ENCODE results near the gene SEMA3C.

SEMA3C gene

GRCh38 chr7:80918909-80919721, at the start of gene SEMA3C:
Gene SEMA3C, minus strand, starts transcription at chr7:80919051. Its CDS starts 2,270 bp downstream, at chr7:80916781.
- TF ChIP-seq CTCF (IDR thresholded peaks at IDR 0.05; ENCODE audit: insufficient read depth, low read depth, low read length, missing control alignments) = no peak
- DNase-seq (ENCODE audit: low read depth) = peak; percentile 96
- peak within 1 kb of the TSS; percentile 98 for H3K4me3 ChIP-seq (ENCODE audit: low read length)

DNA sequence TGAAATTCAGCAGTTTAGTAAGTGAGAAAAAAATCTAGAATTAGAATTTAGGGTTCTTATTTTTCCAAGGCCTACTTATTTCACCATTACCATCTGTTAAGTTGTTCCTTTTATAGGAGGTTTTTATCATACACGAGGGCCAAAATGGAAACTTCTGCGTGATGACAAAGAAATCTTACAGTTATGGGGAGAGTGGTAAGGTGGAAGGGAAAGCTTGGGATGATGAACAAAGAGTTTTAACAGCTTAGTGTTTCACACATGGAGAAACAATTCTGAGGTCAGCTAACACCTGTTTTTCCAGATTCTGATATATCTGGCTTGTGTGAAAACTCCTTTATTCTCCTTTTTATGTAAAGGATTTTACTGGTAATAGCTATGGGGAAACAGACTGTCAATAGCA, 49.8 kb upstream of the SEMA3C start:
- DNase-seq (ENCODE audit: low read depth) = no peak
- TF ChIP-seq CTCF (IDR thresholded peaks at IDR 0.05; ENCODE audit: insufficient read depth, low read depth, low read length, missing control alignments) = no peak
- no peak overlapping the region for H3K4me3 ChIP-seq (ENCODE audit: low read length)

DNA sequence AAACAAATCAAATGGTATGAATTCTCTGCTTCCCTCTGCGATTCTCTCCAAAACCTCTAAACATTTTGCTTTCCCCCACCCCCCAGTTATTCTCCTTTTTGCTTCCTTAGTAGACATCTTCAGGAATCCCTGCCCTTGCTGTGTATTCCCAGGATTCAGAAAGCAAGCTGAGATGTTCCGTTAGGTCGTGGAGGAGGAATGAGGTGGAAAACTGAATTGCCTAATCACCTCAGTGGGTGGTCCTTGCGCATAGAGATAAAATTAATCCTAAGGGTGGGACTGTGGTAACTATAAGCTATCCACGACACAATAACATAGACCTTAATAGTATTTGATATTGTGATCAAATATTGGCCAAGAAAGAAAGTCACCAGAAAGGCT, 49.1 kb upstream of the SEMA3C start:
- no peak overlapping the region for H3K4me3 ChIP-seq (ENCODE audit: low read length)
- DNase-seq (ENCODE audit: low read depth) = no peak

DNA sequence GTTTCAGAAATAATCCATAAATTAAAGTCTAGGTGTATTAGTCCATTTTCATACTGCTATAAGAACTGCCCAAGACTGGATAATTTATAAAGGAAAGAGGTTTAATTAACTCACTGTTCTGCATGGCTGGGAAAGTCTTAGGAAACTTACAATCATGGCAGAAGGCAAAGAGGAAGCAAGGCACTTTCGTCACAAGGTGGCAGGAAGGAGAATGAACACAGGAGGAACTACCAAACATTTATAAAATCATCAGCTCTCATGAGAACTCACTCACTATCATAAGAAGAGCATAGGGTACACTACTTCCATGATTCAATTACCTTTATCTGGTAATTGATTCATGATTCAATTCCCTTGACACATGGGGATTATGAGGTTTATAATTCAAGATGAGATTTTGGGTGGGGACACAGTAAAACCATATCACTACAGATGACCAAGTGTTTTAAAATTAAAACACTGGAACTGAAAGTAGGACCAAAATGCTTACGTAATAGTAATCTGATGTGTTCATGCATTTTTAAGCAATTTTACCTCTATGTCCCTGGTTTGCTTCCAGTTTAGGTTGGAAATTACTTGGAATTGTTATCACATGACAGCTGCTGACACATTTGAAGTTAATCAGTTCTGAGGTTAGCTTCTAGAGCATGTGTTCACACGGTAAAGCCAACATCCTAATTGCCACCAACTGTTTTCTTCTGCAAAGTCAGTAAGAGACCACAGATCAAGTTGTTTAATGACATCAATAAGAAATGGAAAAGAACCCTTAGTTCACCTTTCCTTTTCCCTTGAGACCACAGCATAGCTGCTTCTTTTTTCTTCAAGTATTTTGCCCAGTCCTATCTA, 48.4 kb upstream of the SEMA3C start:
- TF ChIP-seq CTCF (IDR thresholded peaks at IDR 0.05; ENCODE audit: insufficient read depth, low read depth, low read length, missing control alignments) = no peak
- no peak overlapping the region for H3K4me3 ChIP-seq (ENCODE audit: low read length)
- DNase-seq (ENCODE audit: low read depth) = no peak

More for the DNA sequence above, 49.1 kb upstream of the SEMA3C start:
- no peak for TF ChIP-seq CTCF (IDR thresholded peaks at IDR 0.05; ENCODE audit: insufficient read depth, low read depth, low read length, missing control alignments)

DNA sequence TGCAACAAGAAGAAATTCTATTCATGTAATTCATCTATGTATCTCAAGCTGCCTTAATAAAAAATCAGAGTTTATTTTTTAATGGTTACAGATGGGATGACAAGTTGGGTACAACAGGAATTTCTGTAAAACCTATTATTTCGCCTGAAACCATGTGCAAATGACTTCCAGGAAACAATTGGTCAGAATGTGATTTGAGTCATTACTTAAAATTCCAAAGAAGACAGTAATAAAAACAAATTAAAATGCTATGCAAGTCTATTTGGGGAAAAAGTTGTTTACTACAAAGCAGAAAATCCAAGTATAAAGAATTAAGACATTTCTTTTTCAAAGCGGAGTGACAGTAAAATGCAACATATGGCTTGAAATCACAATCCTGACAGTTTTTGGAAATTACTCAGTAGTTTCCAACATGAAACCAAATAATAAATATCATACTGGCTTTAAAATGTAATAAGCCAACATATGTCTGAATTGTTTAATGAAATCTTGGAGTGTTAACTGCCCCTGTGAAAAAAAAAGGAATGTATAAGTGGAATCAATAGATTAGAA, 41.5 kb upstream of the SEMA3C start:
- no peak overlapping the region for H3K4me3 ChIP-seq (ENCODE audit: low read length)
- DNase-seq (ENCODE audit: low read depth) = no peak
- no peak for TF ChIP-seq CTCF (IDR thresholded peaks at IDR 0.05; ENCODE audit: insufficient read depth, low read depth, low read length, missing control alignments)

GRCh38 chr7:80957226-80957777, 38.5 kb upstream of the SEMA3C start:
- no peak for TF ChIP-seq CTCF (IDR thresholded peaks at IDR 0.05; ENCODE audit: insufficient read depth, low read depth, low read length, missing control alignments)
- no peak for DNase-seq (ENCODE audit: low read depth)
- H3K4me3 ChIP-seq (ENCODE audit: low read length) = no peak overlapping the region
